Stomach smooth muscle (tissue), 2 donors: ENCODE data around the gene AKT1S1.

ENCODE experiments used
- H3K27ac ChIP-seq: one replicate; pipeline ENCODE4 v1.7.0; 2013; ENCODE audit warnings: mild to moderate bottlenecking, low read length, inconsistent platforms
- H3K27me3 ChIP-seq, 2 donors: one replicate each; pipeline ENCODE4 v1.7.0; 2013; ENCODE audit warnings: low read length in 2 of 2; ENCODE audit not compliant: insufficient read depth in 2 of 2, control insufficient read depth in 1 of 2
- H3K36me3 ChIP-seq, 2 donors: one replicate each; pipeline ENCODE4 v1.7.0; 2013; ENCODE audit warnings: low read length in 2 of 2; ENCODE audit not compliant: control insufficient read depth in 2 of 2, insufficient read depth in 2 of 2
- H3K4me1 ChIP-seq: one replicate; pipeline ENCODE4 v1.7.0; 2013; ENCODE audit warnings: low read length; ENCODE audit not compliant: control insufficient read depth, insufficient read depth
- H3K4me3 ChIP-seq, 2 donors: one replicate each; pipeline ENCODE4 v1.7.0; 2013; ENCODE audit warnings: low read length in 2 of 2
- H3K9ac ChIP-seq, 2 donors: one replicate each; pipeline ENCODE4 v1.7.0; 2013; ENCODE audit warnings: low read length in 2 of 2, mild to moderate bottlenecking in 1 of 2
- H3K9me3 ChIP-seq, 2 donors: one replicate each; pipeline ENCODE4 v1.7.0; 2013; ENCODE audit warnings: low read length in 2 of 2; ENCODE audit not compliant: control insufficient read depth in 2 of 2
- donor health status: healthy.
- donor health status: Pancreatic carcinoma.

Gene AKT1S1

DNA sequence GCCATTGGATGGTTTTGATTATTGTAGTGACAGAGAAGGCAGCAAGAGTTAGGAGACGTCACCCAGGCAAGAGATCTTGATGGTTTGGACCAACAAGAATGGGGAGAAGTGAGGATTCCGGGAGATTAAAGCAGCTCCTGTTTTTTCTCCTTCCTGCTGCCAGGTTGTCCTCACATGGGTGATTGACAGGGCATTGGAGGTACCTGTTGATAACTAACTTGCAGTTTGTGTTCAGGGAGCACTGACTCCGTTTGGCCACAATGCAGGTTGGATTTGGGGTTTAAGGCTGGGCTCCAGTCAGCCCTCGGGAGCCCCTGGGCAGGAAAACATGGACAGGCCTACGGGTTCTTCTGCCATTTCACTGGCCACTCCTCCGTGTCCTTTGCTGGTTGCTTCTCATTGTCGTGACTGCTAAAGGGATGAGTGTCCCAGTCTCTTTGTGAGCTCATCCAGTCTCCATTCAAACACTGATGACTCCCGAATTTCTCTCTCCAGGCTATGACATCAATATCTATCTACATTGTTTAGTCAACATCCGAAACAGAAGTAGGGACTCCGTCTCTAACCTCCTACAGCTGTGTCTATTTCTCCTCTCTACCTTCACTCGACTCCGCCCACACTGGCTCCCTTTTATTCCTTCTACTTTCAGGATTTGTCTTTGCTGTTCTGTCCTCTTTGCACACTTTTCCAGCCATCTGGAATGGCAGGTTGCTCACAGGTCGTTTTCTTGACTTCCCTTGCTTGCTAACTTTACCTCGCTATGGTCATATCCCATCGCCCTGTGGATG is 27.5 kb downstream of the AKT1S1 start:
- Histone ChIP-seq H3K36me3 (no peaks in the 10 kb centered on the region), H3K27ac (peak overlapping the region; percentile 99), H3K4me1 (peaks cover 32% of the 10 kb centered on the region), H3K9me3 (no peaks in the 10 kb centered on the region), H3K4me3 (peak overlapping the region; percentile 65 to 90), H3K9ac (peak overlapping the region; percentile 57 to 66), H3K27me3 (no peaks in the 10 kb centered on the region)

GRCh38 chr19:49848938-49849337 is 28.2 kb downstream of the AKT1S1 start:
- Histone ChIP-seq H3K9ac (no peak overlapping the region), H3K4me1 (peaks cover 30% of the 10 kb centered on the region), H3K36me3 (no peaks in the 10 kb centered on the region), H3K27ac (no peak overlapping the region), H3K9me3 (no peaks in the 10 kb centered on the region), H3K27me3 (no peaks in the 10 kb centered on the region), H3K4me3 (no peak overlapping the region)

- Histone ChIP-seq H3K27ac (no peak overlapping the region), H3K4me3 (no peak overlapping the region), H3K9ac (no peak overlapping the region), H3K4me1 (peaks cover 23% of the 10 kb centered on the region), H3K27me3 (no peaks in the 10 kb centered on the region), H3K36me3 (no peaks in the 10 kb centered on the region), H3K9me3 (no peaks in the 10 kb centered on the region)
Measured at GRCh38 chr19:49847731-49848696, 29.1 kb downstream of the AKT1S1 start.

DNA sequence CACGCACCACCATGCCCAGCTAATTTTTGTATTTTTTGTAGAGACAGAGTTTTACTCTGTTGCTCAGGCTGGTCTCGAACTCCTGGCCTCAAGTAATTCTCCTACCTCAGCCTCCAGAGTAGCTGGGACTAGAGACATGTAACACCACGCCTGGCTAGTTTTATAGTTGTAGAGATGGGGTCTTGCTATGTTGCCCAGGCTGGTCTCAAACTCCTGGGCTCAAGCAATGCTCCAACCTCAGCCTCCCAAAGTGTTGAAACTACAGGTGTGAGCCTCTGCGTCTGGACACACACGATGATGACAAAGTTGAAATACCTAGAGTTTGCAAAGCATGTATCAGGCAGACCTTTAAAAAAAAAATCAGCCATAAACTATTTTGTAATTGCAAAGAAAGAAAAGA is 30.7 kb downstream of the AKT1S1 start:
- H3K4me1 ChIP-seq, result peaks cover 8% of the 10 kb centered on the region
- no peaks in the 10 kb centered on the region for H3K9me3 ChIP-seq
- no peaks in the 10 kb centered on the region for H3K27me3 ChIP-seq
- H3K36me3 ChIP-seq, result no peaks in the 10 kb centered on the region
- no peak overlapping the region for H3K4me3 ChIP-seq
- no peak overlapping the region for H3K9ac ChIP-seq
- no peak overlapping the region for H3K27ac ChIP-seq

GRCh38 chr19:49845414-49845813 is 31.7 kb downstream of the AKT1S1 start:
- no peaks in the 10 kb centered on the region for H3K36me3 ChIP-seq
- no peaks in the 10 kb centered on the region for H3K27me3 ChIP-seq
- no peak overlapping the region for H3K9ac ChIP-seq
- H3K27ac ChIP-seq, result no peak overlapping the region
- no peaks in the 10 kb centered on the region for H3K9me3 ChIP-seq
- no peak overlapping the region for H3K4me3 ChIP-seq
- peaks cover 6% of the 10 kb centered on the region for H3K4me1 ChIP-seq

GRCh38 chr19:49844138-49845095 is 32.7 kb downstream of the AKT1S1 start:
- H3K9ac ChIP-seq, result no peak overlapping the region
- H3K27ac ChIP-seq, result no peak overlapping the region
- no peaks in the 10 kb centered on the region for H3K27me3 ChIP-seq

DNA sequence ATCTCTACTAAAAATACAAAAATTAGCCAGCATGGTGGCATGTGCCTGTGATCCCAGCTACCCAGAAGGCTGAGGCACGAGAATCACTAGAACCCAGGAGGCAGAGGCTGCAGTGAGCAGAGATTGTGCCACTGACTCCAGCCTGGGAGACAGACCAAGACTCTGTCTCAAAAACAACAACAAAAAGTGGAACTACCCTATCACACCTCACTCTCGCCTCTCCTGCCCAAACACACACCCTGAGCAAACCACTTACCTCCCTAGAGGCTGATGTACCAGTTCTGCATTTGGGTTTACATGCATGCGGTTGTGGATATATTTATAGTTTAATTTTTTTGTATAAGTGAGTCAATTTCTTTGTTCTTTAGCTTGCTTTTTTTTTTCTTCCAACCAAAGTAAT is 33.9 kb downstream of the AKT1S1 start:
- H3K9ac ChIP-seq, result no peak overlapping the region
- no peak overlapping the region for H3K27ac ChIP-seq
- no peak overlapping the region for H3K4me3 ChIP-seq

More at GRCh38 chr19:49844138-49845095, 32.7 kb downstream of the AKT1S1 start:
- H3K4me3 ChIP-seq, result no peak overlapping the region
- peaks cover 0 to 3% of the 10 kb centered on the region in 2 donors for H3K36me3 ChIP-seq
- H3K9me3 ChIP-seq, result no peaks in the 10 kb centered on the region
- no peaks in the 10 kb centered on the region for H3K4me1 ChIP-seq

GRCh38 chr19:49840736-49841249 is 36.4 kb downstream of the AKT1S1 start:
- no peak overlapping the region for H3K27ac ChIP-seq

More for the DNA sequence above, 33.9 kb downstream of the AKT1S1 start:
- Histone ChIP-seq H3K4me1 (no peaks in the 10 kb centered on the region), H3K36me3 (peaks cover 8 to 12% of the 10 kb centered on the region in 2 donors), H3K9me3 (no peaks in the 10 kb centered on the region), H3K27me3 (no peaks in the 10 kb centered on the region)

GRCh38 chr19:49840321-49840720 is 36.8 kb downstream of the AKT1S1 start:
- no peak overlapping the region for H3K27ac ChIP-seq
- no peaks in the 10 kb centered on the region for H3K4me1 ChIP-seq
- no peaks in the 10 kb centered on the region for H3K9me3 ChIP-seq
- peaks cover 20 to 26% of the 10 kb centered on the region in 2 donors for H3K36me3 ChIP-seq
- no peak overlapping the region for H3K4me3 ChIP-seq
- no peak overlapping the region for H3K9ac ChIP-seq
- no peaks in the 10 kb centered on the region for H3K27me3 ChIP-seq

More at GRCh38 chr19:49840736-49841249, 36.4 kb downstream of the AKT1S1 start:
- Histone ChIP-seq H3K4me1 (no peaks in the 10 kb centered on the region), H3K36me3 (peaks cover 19 to 26% of the 10 kb centered on the region in 2 donors), H3K27me3 (no peaks in the 10 kb centered on the region), H3K9ac (no peak overlapping the region), H3K9me3 (no peaks in the 10 kb centered on the region), H3K4me3 (no peak overlapping the region)

DNA sequence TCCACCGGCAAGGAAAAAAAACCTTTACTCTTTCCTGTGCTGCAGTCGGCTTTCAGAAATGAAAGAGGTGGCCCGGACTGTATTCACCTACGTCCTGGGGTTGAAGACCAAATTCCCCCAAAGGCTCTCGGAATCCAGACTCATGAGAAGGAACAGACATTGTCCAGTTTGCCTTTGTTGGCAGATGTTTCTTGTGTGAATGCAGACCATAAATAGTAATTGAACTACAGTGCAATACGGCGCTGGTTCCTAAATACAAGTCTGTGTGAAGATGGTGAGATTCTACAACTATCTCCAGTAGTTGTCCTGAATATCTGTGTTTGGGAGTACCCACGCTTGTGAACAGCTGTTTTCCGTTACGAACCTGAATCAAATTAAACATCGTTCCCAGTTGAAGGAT is 37.4 kb downstream of the AKT1S1 start:
- no peaks in the 10 kb centered on the region for H3K27me3 ChIP-seq
- no peak overlapping the region for H3K9ac ChIP-seq
- no peak overlapping the region for H3K27ac ChIP-seq
- peaks cover 25 to 30% of the 10 kb centered on the region in 2 donors for H3K36me3 ChIP-seq
- no peaks in the 10 kb centered on the region for H3K4me1 ChIP-seq
- no peak overlapping the region for H3K4me3 ChIP-seq
- no peaks in the 10 kb centered on the region for H3K9me3 ChIP-seq
